ENCODE measurements around the gene SLC25A1. TPM values are rescaled to one million over a fixed set of nuclear protein-coding genes. Genes with fewer than 3 reads are reported as not detected.

The SLC25A1 gene
- polyA plus RNA-seq, 1 donor from 2014 or later, result 81.4 TPM

DNA sequence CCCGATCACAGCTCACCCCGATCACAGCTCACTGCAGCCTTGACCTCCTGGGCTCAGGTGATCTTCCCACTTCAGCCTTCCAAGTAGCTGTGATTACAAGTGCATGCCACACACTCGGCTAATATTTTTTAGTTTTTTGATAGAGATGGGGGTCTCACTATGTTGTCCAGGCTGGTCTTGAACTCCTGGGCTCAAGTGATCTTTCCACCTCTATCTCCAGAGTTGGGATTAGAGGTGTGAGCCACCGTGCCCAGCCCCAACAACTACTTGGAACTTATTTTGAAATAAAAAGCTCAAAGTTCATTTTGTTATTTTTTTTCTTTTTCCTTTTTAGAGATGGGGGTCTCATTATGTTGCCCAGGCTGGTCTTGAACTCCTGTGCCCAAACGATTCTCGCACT is 27.8 kb upstream of the SLC25A1 start:
- H3K27me3 ChIP-seq (ENCODE audit: insufficient read depth, low read depth, low read length), result no peaks in the 10 kb centered on the region
- no peaks in the 10 kb centered on the region for H3K9me2 ChIP-seq (ENCODE audit: insufficient read depth, low read length)
- no peak overlapping the region for H3K9ac ChIP-seq (ENCODE audit: low read length)
- no peaks in the 10 kb centered on the region for H3K79me2 ChIP-seq (replicated peaks; ENCODE audit: insufficient read depth, low read length)
- no peaks in the 10 kb centered on the region for H3K36me3 ChIP-seq (ENCODE audit: insufficient read depth, low read length)
- no peaks in the 10 kb centered on the region for H3F3A ChIP-seq (ENCODE audit: insufficient read depth, low read length, poor library complexity, severe bottlenecking)
- H3K4me3 ChIP-seq (ENCODE audit: low read length), result no peak overlapping the region
- no peaks in the 10 kb centered on the region for H4K20me1 ChIP-seq (ENCODE audit: insufficient read depth)
- TF ChIP-seq EZH2 (IDR thresholded peaks at IDR 0.05; ENCODE audit: borderline replicate concordance, insufficient read depth, low read length, poor library complexity, severe bottlenecking) (no peak), TAF1 (IDR thresholded peaks at IDR 0.05; ENCODE audit: low read depth) (no peak), SMC3 (conservative IDR thresholded peaks at IDR 0.05; ENCODE audit: poor library complexity) (no peak)
- no peaks in the 10 kb centered on the region for H3K9me3 ChIP-seq (ENCODE audit: low read length)
- no peak overlapping the region for H3K4me2 ChIP-seq (ENCODE audit: low read length)
- no peak overlapping the region for H2AFZ ChIP-seq (ENCODE audit: low read depth, low read length)
- no peak overlapping the region for H3K27ac ChIP-seq (ENCODE audit: low read length)

DNA sequence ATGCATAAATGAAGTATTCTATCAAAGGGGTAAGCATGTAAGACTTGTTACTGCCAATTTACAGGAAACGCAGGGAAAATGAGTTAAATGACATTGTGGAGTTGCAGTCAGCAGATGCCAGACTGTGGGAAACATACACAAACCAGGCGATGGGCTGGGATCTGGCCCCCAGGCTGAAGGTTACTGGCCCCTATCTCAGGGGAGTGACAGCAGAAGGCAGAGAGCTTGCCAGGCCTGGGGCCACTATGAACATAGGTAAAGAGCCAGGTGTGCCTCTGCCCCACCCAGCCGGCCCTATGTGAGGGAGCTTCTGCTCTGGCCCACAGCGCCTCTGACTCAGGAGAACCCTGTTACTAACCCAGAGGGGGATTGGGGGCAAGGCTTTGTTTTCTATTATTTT is 26.1 kb upstream of the SLC25A1 start:
- Histone ChIP-seq H3K9me3 (ENCODE audit: low read length) (no peaks in the 10 kb centered on the region), H3K27ac (ENCODE audit: low read length) (no peak overlapping the region), H3K79me2 (replicated peaks; ENCODE audit: insufficient read depth, low read length) (no peaks in the 10 kb centered on the region)

More for the DNA sequence above, 26.1 kb upstream of the SLC25A1 start:
- Histone ChIP-seq H3K9me2 (ENCODE audit: insufficient read depth, low read length) (no peaks in the 10 kb centered on the region), H3F3A (ENCODE audit: insufficient read depth, low read length, poor library complexity, severe bottlenecking) (no peaks in the 10 kb centered on the region), H4K20me1 (ENCODE audit: insufficient read depth) (no peaks in the 10 kb centered on the region), H3K36me3 (ENCODE audit: insufficient read depth, low read length) (no peaks in the 10 kb centered on the region), H3K4me2 (ENCODE audit: low read length) (no peak overlapping the region), H3K27me3 (ENCODE audit: insufficient read depth, low read depth, low read length) (no peaks in the 10 kb centered on the region), H3K4me3 (ENCODE audit: low read length) (no peak overlapping the region), H2AFZ (ENCODE audit: low read depth, low read length) (no peak overlapping the region), H3K9ac (ENCODE audit: low read length) (no peak overlapping the region)
- TF ChIP-seq, protein P1, sequence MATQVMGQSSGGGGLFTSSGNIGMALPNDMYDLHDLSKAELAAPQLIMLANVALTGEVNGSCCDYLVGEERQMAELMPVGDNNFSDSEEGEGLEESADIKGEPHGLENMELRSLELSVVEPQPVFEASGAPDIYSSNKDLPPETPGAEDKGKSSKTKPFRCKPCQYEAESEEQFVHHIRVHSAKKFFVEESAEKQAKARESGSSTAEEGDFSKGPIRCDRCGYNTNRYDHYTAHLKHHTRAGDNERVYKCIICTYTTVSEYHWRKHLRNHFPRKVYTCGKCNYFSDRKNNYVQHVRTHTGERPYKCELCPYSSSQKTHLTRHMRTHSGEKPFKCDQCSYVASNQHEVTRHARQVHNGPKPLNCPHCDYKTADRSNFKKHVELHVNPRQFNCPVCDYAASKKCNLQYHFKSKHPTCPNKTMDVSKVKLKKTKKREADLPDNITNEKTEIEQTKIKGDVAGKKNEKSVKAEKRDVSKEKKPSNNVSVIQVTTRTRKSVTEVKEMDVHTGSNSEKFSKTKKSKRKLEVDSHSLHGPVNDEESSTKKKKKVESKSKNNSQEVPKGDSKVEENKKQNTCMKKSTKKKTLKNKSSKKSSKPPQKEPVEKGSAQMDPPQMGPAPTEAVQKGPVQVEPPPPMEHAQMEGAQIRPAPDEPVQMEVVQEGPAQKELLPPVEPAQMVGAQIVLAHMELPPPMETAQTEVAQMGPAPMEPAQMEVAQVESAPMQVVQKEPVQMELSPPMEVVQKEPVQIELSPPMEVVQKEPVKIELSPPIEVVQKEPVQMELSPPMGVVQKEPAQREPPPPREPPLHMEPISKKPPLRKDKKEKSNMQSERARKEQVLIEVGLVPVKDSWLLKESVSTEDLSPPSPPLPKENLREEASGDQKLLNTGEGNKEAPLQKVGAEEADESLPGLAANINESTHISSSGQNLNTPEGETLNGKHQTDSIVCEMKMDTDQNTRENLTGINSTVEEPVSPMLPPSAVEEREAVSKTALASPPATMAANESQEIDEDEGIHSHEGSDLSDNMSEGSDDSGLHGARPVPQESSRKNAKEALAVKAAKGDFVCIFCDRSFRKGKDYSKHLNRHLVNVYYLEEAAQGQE (IDR thresholded peaks at IDR 0.05; ENCODE audit: borderline replicate concordance), result no peak
- TF ChIP-seq SMC3 (conservative IDR thresholded peaks at IDR 0.05; ENCODE audit: poor library complexity) (no peak), EZH2 (IDR thresholded peaks at IDR 0.05; ENCODE audit: borderline replicate concordance, insufficient read depth, low read length, poor library complexity, severe bottlenecking) (no peak), POLR2AphosphoS5 (IDR thresholded peaks at IDR 0.05) (no peak), RAD21 (conservative IDR thresholded peaks at IDR 0.05) (no peak), MXI1 (conservative IDR thresholded peaks at IDR 0.05; ENCODE audit: poor library complexity, severe bottlenecking) (no peak), TAF1 (IDR thresholded peaks at IDR 0.05; ENCODE audit: low read depth) (no peak), EP300 (conservative IDR thresholded peaks at IDR 0.05; ENCODE audit: poor library complexity, severe bottlenecking) (no peak)
- TF ChIP-seq, protein P2, sequence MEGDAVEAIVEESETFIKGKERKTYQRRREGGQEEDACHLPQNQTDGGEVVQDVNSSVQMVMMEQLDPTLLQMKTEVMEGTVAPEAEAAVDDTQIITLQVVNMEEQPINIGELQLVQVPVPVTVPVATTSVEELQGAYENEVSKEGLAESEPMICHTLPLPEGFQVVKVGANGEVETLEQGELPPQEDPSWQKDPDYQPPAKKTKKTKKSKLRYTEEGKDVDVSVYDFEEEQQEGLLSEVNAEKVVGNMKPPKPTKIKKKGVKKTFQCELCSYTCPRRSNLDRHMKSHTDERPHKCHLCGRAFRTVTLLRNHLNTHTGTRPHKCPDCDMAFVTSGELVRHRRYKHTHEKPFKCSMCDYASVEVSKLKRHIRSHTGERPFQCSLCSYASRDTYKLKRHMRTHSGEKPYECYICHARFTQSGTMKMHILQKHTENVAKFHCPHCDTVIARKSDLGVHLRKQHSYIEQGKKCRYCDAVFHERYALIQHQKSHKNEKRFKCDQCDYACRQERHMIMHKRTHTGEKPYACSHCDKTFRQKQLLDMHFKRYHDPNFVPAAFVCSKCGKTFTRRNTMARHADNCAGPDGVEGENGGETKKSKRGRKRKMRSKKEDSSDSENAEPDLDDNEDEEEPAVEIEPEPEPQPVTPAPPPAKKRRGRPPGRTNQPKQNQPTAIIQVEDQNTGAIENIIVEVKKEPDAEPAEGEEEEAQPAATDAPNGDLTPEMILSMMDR (IDR thresholded peaks at IDR 0.05; ENCODE audit: poor library complexity, severe bottlenecking), result no peak

All from neural cell (in vitro differentiated cells).